ENCODE results near the gene KIF5B. TPM values are rescaled to one million over a fixed set of nuclear protein-coding genes. Genes with fewer than 3 reads are reported as not detected.

Gene KIF5B
- total and polyA plus RNA-seq, 9 of the 15 experiments (the other 6 are each of a cell fraction or from before 2014, with no cell fraction given): 24.4 to 94.4 (median 68.9) TPM

DNA sequence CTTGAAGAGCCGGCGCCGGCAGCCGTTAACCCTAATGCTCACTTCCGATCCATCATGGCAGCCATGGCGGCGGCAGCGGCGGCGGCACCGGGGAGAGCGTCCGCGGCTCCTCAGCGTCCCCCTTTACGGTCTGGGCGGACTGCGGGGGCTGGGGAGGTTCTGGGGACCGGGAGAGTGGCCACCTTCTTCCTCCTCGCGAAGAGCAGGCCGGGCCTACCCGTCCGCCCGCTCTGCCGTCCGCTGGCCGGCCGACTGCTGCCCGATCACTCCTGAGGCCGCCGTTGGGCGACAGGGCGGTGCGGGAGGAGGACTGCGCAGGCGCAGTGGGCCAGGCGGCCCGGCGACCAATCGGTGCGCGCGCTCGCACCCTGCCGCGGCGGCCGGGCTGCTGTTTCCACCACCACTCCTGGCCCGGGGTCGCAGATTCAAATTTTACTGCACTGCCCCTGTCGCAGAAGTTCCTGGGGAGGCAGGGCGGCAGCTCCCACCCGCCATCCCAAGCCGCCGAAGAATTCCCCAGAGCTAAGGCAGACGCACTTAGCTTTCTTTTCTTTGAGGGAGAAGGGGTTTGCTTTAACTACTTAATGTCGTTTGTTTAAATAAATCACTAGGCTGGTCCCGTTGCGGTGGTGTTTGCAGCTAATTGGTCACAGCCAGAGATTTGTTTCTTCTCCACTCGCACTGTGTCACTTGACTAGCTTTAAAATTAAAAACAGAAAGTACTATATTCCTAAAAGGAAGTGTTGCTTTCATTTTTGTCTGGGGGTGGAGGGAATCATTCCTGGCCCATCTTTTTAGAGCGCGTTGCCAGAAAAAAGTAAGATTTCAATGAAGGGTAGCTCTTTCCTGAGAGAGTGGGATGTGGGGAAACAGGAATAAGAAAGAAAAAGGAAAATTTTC, at the start of gene KIF5B (continued):
- TF ChIP-seq HNRNPLL (IDR thresholded peaks at IDR 0.05; ENCODE audit: low read depth, low read length, poor library complexity, severe bottlenecking) (no peak), SIN3A (IDR thresholded peaks at IDR 0.05; ENCODE audit: borderline replicate concordance in 2 of 2, control insufficient read depth in 1 of 2, low read depth in 2 of 2, low read length in 2 of 2) (peak; percentile 26 to 56; a peak in 1 of 4 replicates), ZNF431 (CRISPR knock-in tag; IDR thresholded peaks at IDR 0.05) (0 out of 2 replicates have a peak, but pooled peaks have one; percentile 37), CTBP1 (IDR thresholded peaks at IDR 0.05; ENCODE audit: borderline replicate concordance) (peak; percentile 60; the same call in 1 of the 2 replicates), MYNN (IDR thresholded peaks at IDR 0.05) (no peak), MYNN (CRISPR knock-in tag; IDR thresholded peaks at IDR 0.05) (no peak), NFYB (IDR thresholded peaks at IDR 0.05; ENCODE audit: extremely low read depth, insufficient read length) (peak; percentile 33), STAT5A (IDR thresholded peaks at IDR 0.05; ENCODE audit: borderline replicate concordance, low read length) (no peak), PHF21A (IDR thresholded peaks at IDR 0.05; ENCODE audit: borderline replicate concordance, low read depth) (no peak)
- TF ChIP-seq, protein P1, sequence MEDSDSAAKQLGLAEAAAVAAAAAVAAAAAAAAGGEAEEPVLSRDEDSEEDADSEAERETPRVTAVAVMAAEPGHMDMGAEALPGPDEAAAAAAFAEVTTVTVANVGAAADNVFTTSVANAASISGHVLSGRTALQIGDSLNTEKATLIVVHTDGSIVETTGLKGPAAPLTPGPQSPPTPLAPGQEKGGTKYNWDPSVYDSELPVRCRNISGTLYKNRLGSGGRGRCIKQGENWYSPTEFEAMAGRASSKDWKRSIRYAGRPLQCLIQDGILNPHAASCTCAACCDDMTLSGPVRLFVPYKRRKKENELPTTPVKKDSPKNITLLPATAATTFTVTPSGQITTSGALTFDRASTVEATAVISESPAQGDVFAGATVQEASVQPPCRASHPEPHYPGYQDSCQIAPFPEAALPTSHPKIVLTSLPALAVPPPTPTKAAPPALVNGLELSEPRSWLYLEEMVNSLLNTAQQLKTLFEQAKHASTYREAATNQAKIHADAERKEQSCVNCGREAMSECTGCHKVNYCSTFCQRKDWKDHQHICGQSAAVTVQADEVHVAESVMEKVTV (CRISPR knock-in tag; IDR thresholded peaks at IDR 0.05): no peak
- TF ChIP-seq, protein P2, sequence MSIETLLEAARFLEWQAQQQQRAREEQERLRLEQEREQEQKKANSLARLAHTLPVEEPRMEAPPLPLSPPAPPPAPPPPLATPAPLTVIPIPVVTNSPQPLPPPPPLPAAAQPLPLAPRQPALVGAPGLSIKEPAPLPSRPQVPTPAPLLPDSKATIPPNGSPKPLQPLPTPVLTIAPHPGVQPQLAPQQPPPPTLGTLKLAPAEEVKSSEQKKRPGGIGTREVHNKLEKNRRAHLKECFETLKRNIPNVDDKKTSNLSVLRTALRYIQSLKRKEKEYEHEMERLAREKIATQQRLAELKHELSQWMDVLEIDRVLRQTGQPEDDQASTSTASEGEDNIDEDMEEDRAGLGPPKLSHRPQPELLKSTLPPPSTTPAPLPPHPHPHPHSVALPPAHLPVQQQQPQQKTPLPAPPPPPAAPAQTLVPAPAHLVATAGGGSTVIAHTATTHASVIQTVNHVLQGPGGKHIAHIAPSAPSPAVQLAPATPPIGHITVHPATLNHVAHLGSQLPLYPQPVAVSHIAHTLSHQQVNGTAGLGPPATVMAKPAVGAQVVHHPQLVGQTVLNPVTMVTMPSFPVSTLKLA (conservative IDR thresholded peaks at IDR 0.05): no peak
- TF ChIP-seq, protein P3, sequence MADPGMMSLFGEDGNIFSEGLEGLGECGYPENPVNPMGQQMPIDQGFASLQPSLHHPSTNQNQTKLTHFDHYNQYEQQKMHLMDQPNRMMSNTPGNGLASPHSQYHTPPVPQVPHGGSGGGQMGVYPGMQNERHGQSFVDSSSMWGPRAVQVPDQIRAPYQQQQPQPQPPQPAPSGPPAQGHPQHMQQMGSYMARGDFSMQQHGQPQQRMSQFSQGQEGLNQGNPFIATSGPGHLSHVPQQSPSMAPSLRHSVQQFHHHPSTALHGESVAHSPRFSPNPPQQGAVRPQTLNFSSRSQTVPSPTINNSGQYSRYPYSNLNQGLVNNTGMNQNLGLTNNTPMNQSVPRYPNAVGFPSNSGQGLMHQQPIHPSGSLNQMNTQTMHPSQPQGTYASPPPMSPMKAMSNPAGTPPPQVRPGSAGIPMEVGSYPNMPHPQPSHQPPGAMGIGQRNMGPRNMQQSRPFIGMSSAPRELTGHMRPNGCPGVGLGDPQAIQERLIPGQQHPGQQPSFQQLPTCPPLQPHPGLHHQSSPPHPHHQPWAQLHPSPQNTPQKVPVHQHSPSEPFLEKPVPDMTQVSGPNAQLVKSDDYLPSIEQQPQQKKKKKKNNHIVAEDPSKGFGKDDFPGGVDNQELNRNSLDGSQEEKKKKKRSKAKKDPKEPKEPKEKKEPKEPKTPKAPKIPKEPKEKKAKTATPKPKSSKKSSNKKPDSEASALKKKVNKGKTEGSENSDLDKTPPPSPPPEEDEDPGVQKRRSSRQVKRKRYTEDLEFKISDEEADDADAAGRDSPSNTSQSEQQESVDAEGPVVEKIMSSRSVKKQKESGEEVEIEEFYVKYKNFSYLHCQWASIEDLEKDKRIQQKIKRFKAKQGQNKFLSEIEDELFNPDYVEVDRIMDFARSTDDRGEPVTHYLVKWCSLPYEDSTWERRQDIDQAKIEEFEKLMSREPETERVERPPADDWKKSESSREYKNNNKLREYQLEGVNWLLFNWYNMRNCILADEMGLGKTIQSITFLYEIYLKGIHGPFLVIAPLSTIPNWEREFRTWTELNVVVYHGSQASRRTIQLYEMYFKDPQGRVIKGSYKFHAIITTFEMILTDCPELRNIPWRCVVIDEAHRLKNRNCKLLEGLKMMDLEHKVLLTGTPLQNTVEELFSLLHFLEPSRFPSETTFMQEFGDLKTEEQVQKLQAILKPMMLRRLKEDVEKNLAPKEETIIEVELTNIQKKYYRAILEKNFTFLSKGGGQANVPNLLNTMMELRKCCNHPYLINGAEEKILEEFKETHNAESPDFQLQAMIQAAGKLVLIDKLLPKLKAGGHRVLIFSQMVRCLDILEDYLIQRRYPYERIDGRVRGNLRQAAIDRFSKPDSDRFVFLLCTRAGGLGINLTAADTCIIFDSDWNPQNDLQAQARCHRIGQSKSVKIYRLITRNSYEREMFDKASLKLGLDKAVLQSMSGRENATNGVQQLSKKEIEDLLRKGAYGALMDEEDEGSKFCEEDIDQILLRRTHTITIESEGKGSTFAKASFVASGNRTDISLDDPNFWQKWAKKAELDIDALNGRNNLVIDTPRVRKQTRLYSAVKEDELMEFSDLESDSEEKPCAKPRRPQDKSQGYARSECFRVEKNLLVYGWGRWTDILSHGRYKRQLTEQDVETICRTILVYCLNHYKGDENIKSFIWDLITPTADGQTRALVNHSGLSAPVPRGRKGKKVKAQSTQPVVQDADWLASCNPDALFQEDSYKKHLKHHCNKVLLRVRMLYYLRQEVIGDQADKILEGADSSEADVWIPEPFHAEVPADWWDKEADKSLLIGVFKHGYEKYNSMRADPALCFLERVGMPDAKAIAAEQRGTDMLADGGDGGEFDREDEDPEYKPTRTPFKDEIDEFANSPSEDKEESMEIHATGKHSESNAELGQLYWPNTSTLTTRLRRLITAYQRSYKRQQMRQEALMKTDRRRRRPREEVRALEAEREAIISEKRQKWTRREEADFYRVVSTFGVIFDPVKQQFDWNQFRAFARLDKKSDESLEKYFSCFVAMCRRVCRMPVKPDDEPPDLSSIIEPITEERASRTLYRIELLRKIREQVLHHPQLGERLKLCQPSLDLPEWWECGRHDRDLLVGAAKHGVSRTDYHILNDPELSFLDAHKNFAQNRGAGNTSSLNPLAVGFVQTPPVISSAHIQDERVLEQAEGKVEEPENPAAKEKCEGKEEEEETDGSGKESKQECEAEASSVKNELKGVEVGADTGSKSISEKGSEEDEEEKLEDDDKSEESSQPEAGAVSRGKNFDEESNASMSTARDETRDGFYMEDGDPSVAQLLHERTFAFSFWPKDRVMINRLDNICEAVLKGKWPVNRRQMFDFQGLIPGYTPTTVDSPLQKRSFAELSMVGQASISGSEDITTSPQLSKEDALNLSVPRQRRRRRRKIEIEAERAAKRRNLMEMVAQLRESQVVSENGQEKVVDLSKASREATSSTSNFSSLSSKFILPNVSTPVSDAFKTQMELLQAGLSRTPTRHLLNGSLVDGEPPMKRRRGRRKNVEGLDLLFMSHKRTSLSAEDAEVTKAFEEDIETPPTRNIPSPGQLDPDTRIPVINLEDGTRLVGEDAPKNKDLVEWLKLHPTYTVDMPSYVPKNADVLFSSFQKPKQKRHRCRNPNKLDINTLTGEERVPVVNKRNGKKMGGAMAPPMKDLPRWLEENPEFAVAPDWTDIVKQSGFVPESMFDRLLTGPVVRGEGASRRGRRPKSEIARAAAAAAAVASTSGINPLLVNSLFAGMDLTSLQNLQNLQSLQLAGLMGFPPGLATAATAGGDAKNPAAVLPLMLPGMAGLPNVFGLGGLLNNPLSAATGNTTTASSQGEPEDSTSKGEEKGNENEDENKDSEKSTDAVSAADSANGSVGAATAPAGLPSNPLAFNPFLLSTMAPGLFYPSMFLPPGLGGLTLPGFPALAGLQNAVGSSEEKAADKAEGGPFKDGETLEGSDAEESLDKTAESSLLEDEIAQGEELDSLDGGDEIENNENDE (IDR thresholded peaks at IDR 0.05; ENCODE audit: low read depth, low read length): no peak

All from K562 (cell line).